Measurements from ENCODE around the gene KRTAP25-1.

GRCh38 chr21:30268608-30269197 is 20.6 kb downstream of the KRTAP25-1 start:
- TF ChIP-seq CTCF (IDR thresholded peaks at IDR 0.05) (no peak), POLR2A (IDR thresholded peaks at IDR 0.05) (no peak), EP300 (IDR thresholded peaks at IDR 0.05) (no peak)

All from ovary (tissue), 3 donors.